NB4 (cell line): ENCODE data around the gene CATSPERB.

Experiments used
- CTCF ChIP-seq: IDR thresholded peaks from one replicate; pipeline ENCODE4 v1.5.1; 2012; ENCODE audit warnings: low read depth, low read length
- MAX ChIP-seq: IDR thresholded peaks from 2 replicates; pipeline ENCODE4 v1.6.1; 2011; ENCODE audit warnings: low read depth, low read length
- POLR2A ChIP-seq: IDR thresholded peaks from 2 replicates; pipeline ENCODE4 v1.6.1; 2011; ENCODE audit warnings: mild to moderate bottlenecking; ENCODE audit not compliant: insufficient read length; ENCODE audit errors: extremely low read depth

DNA sequence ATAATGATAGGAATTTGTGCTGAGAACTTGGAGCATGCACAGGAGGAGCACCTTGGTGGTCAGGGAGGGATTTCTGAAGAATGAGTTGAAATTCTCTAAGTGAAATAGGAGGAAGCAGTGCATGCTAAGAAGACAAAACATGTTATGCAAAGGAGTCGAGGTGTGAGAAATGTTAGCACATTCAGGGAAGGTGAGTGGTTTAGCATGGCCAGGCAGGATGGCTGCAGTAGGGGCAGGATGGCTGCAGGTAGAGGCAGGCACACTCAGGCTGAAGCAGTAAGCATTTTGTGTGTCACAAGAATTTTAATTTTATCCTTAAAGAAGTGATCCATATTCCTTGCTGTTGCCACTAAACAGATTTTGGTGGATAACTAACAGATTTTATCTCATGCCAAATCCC is 46.3 kb downstream of the CATSPERB start:
- no peak for TF ChIP-seq CTCF
- TF ChIP-seq POLR2A = no peak
- TF ChIP-seq MAX = no peak
